HG03432 (cell line): ENCODE measurements around the gene SMIM36.
"Not testable (repeated sequence)": the region's sequence is repeated elsewhere in the genome, so short reads cannot be mapped to it uniquely, and the experiment has no call there.

Experiments
- ATAC-seq: cut with Tn5 transposase; IDR thresholded peaks from one replicate; pipeline ENCODE4 v1.9.1; 2021; ENCODE audit warnings: mild to moderate bottlenecking, moderate library complexity; ENCODE audit not compliant: unreplicated experiment

The SMIM36 gene

GRCh38 chr17:55417411-55418268, 93.6 kb downstream of the SMIM36 start:
- ATAC-seq = no peak

GRCh38 chr17:55416470-55417052, 94.7 kb downstream of the SMIM36 start:
- ATAC-seq = no peak

DNA sequence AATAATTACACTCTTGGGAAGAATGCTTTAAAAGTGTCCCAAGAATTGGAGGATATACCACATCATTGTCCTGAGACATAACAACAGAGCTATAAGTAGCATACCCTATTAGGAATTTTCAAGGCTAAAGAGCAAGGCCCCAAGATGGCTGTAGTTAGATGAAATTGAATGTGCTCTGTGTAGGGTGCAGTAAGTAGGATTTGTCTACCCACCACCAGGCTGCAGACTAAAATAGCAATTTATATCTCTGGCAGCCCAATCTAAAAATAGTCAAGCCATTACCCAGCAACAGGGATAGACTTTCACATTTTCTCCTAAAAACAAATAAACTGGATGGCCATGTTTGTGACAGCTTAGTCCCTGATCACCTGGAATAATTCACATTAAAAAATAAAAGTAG, 95.3 kb downstream of the SMIM36 start:
- ATAC-seq = no peak

DNA sequence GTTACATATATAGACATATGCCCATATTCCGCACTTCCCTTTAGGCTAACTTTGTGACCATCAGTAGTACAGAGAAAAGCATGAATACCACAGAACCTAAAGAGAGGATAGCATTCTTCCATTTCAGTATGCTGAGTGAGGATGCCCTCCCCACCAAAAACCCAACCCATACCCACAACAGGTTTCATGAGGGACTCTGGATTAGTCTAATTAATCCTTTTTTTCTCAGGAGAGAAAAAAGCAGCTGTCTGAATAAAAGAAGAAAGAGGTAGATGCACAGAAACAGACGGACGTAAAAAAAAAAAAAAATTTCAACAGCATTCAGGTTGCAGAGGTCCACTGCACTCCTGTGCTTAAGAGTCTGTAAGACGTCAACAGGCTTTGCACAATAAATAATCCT, 96.3 kb downstream of the SMIM36 start:
- no peak for ATAC-seq

- no peak for ATAC-seq
These were observed 97.3 kb downstream of the SMIM36 start for GRCh38 chr17:55413825-55414489.

DNA sequence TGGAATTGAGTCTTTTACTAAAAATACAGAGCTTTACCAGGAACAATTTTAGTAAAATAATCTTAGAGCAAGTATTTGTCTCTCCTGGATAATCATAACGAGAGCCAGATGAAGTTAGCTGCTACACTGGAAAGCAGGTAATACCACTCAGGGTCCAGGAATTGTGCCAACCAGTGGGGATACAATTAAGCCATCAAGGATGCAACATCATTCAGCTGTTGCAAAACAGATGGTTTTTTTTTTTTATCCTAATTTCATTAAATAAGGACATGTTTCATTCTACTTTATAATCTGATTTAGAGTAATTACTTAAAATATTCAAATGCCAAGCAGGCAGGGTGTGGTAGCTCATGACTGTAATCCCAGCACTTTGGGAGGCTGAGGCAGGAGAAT, 99.8 kb downstream of the SMIM36 start:
- no peak for ATAC-seq

DNA sequence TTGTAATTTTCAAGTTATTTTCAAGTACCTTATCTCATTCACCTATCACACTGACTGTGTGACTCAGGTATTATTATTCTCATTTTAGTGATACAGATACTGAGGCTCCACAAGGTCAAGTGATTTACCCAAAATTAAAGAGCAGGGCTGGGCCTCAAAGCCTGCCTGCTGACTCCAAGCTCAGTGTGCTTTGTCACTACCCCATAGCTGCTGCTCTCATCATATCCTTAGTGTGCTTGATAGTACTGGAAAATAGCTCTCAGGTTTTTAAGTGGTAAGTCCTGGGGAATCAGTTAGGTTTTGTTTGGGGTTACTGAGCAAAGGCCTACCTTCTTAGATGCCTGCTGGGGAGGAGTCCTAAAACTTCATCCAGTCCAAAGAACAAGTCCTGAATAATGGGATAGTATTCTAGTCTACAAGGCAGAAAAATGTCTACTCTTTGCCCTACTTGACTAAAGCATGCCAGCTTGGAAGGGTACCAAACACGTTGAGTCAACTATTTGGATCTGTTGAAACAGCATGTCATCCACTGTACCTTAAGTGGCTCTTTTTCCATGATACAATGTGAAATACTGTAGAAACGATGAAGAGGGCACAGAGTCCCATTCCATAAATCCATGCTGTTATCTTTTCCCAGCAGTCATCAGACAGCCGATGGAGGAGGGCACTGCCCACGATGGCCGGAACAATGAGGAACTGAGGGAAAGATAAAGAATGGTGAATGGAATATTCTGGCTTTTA, 100.4 kb downstream of the SMIM36 start:
- no peak for ATAC-seq

GRCh38 chr17:55409030-55409800, 102.0 kb downstream of the SMIM36 start:
- no peak for ATAC-seq

DNA sequence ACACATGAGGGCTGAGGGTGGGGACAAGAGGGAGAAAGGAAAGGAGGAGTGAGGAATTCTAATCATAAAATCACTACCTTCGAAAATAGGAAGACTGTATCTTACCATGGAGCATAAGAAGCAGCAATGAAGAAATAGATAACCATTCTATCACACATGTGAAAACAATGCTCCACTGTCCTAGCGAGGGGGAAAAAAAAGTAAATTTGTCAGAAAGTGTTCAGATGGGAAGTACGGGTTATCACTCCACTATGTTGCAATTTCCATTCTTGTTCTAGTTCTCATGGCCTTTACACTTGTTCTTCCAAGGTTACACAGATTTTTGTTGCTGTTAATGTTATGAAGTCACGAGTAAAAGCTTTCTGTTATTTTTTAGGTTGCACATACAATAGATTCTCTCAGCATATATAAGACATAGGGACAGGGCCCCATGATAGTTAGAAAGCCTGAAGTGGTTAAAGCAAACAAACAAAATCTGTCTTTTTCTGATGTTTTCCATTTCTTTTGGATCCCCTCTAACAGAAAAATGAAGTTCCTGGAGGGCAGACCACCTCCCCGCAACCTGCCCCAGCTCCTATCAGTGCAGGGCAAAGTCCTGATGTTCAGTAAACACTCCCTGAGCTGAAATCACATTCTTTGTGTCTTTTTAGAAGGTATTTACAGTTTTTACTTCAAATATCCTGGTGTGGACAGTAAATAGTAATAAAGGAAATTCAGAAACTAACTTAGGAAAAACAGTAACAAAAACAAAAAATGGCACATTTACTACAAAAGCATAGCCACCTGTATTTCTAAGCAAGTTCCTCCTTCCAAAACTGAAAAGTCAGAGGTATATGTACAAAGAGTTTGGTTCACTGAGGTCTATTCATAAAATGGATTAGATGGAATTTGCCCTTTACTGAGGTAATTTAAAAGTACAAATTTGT, 103.3 kb downstream of the SMIM36 start:
- no peak for ATAC-seq

GRCh38 chr17:55405600-55405999, 105.7 kb downstream of the SMIM36 start:
- no peak for ATAC-seq

GRCh38 chr17:55404197-55404596, 107.1 kb downstream of the SMIM36 start:
- ATAC-seq = not testable (repeated sequence)

DNA sequence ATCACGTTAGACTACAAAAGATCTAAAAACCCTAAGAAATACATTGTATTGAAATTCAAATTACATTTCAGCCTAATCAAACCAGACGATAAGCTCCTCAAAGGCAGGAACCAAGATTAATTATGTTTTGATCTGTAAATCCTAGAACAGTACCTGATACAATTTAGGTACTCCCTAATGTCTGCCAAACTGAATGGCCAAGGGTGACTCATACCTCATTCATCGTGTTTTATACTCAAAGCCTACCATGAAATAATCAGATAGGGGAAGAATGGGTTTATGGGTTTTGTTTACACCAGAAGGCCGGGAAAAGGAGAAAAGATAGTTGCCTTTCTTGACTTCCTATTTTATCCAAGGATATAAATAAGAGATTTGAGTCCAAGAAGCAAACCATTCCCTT, 108.9 kb downstream of the SMIM36 start:
- ATAC-seq = no peak
